Measurements from ENCODE around the gene KLHDC2. TPM values are rescaled to one million over a fixed set of nuclear protein-coding genes. Genes with fewer than 3 reads are reported as not detected.
"Not testable (repeated sequence)": the region's sequence is repeated elsewhere in the genome, so short reads cannot be mapped to it uniquely, and the experiment has no call there.

The KLHDC2 gene
- total RNA-seq, 4 donors from 2014 or later, result 43.5 to 93.1 (median 65.3) TPM

DNA sequence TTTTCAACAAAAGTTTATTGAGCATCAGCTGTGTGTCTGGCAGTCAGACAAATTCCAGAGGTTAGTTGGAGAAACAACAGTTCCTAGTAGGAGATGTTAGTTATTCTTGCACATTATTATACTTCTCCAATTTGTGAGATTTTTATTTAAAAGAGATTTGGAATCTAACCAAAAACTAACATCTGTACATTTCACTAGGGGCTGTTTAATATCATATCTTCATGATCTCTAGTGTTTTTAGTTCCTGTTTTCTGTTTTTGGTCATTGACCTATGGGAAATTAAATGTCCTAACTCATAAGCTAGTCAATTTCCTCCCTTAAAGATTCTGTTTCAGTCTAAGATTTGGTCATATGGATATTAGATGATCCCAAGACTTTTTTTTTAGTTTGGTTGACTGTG, 34.1 kb upstream of the KLHDC2 start:
- Histone ChIP-seq H3K4me3 (no peak overlapping the region), H3K4me1 (no peaks in the 10 kb centered on the region), H3K36me3 (peaks cover 38% of the 10 kb centered on the region), H3K27me3 (no peaks in the 10 kb centered on the region), H3K27ac (no peak overlapping the region), H3K9me3 (no peaks in the 10 kb centered on the region)
- TF ChIP-seq EP300 (IDR thresholded peaks at IDR 0.05) (no peak), POLR2A (IDR thresholded peaks at IDR 0.05) (no peak), POLR2AphosphoS5 (IDR thresholded peaks at IDR 0.05) (no peak)
- TF ChIP-seq, protein P1, sequence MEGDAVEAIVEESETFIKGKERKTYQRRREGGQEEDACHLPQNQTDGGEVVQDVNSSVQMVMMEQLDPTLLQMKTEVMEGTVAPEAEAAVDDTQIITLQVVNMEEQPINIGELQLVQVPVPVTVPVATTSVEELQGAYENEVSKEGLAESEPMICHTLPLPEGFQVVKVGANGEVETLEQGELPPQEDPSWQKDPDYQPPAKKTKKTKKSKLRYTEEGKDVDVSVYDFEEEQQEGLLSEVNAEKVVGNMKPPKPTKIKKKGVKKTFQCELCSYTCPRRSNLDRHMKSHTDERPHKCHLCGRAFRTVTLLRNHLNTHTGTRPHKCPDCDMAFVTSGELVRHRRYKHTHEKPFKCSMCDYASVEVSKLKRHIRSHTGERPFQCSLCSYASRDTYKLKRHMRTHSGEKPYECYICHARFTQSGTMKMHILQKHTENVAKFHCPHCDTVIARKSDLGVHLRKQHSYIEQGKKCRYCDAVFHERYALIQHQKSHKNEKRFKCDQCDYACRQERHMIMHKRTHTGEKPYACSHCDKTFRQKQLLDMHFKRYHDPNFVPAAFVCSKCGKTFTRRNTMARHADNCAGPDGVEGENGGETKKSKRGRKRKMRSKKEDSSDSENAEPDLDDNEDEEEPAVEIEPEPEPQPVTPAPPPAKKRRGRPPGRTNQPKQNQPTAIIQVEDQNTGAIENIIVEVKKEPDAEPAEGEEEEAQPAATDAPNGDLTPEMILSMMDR (IDR thresholded peaks at IDR 0.05), result no peak
- DNase-seq (ENCODE audit: low spot score in 2 of 2), result no peak

DNA sequence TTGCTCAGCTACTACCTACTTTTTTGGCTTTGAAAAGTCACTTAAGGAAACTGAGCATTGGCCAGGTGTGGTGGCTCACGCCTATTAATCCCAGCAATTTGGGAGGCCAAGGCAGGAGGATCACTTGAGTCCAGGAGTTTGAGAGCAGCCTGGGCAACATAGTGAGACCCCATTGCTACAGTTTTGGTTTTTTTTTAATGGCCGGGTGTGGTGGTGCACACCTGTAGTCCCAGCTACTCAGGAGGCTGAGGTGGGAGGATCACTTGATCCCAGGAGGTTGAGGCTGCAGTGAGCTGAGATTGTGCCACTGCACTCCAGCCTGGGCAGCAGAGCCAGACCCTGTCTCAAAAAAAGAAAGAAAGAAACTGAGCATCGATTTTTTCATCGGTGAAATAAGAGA, 32.3 kb upstream of the KLHDC2 start:
- H3K9me3 ChIP-seq; H3K27me3 ChIP-seq; H3K4me1 ChIP-seq; H3K4me3 ChIP-seq; DNase-seq (ENCODE audit: low spot score in 2 of 2); H3K27ac ChIP-seq: not testable (repeated sequence)
- WGBS, result 99% methylated on average over 4 of the region's 4 CpGs
- peaks cover 37% of the 10 kb centered on the region for H3K36me3 ChIP-seq

DNA sequence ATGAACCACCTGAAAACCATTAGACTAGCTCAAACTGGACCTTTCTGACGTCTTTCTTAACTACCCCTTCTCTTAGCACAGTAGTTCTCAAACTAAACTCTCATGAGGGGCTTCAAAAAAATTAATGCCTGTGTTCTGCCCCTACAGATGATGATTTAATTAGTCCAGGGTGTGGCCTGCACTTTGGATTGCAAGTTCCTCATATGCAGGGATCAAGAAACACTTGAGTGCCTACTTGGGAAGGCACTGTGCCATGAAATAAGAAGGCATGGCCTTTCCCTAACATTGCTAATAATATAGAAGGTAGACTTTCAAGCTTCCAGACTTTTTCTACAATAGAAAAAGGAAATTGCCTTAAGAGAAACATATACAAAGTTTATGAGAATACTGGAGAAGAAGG, 22.8 kb upstream of the KLHDC2 start:
- TF ChIP-seq POLR2A (IDR thresholded peaks at IDR 0.05), result no peak
- no peak for TF ChIP-seq POLR2AphosphoS5 (IDR thresholded peaks at IDR 0.05)
- no peak for TF ChIP-seq EP300 (IDR thresholded peaks at IDR 0.05)
- TF ChIP-seq, protein P1 (IDR thresholded peaks at IDR 0.05), result no peak
- no peak overlapping the region for H3K4me3 ChIP-seq
- H3K9me3 ChIP-seq, result no peaks in the 10 kb centered on the region
- no peak overlapping the region for H3K27ac ChIP-seq
- H3K36me3 ChIP-seq, result peaks cover 60% of the 10 kb centered on the region
- DNase-seq (ENCODE audit: low spot score in 2 of 2), result no peak
- no peaks in the 10 kb centered on the region for H3K4me1 ChIP-seq
- H3K27me3 ChIP-seq, result no peaks in the 10 kb centered on the region
- 81% methylated on average over 1 of the region's 1 CpG for WGBS

DNA sequence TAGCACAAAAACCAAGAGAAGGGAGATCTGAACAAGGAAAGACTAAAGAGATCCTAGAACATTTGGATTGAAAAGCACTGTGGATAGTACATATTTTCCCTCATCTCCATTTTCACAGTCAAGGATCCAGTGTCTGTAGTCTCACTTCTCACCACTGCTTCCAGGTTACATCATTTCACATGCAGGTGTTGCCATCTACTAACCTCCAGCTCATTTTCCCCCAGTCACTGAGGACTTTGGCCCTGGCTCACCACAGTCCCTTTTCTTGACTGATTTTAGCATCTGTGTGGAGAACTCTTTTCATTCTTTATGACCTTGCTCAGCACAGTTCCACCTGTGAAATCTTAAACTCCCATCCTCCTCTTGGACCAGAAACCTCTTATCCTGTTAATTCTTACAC, 21.5 kb upstream of the KLHDC2 start:
- not testable (repeated sequence) for H3K4me3 ChIP-seq; H3K9me3 ChIP-seq; H3K4me1 ChIP-seq; H3K27ac ChIP-seq; H3K27me3 ChIP-seq; DNase-seq (ENCODE audit: low spot score in 2 of 2)
- H3K36me3 ChIP-seq, result peaks cover 47% of the 10 kb centered on the region

DNA sequence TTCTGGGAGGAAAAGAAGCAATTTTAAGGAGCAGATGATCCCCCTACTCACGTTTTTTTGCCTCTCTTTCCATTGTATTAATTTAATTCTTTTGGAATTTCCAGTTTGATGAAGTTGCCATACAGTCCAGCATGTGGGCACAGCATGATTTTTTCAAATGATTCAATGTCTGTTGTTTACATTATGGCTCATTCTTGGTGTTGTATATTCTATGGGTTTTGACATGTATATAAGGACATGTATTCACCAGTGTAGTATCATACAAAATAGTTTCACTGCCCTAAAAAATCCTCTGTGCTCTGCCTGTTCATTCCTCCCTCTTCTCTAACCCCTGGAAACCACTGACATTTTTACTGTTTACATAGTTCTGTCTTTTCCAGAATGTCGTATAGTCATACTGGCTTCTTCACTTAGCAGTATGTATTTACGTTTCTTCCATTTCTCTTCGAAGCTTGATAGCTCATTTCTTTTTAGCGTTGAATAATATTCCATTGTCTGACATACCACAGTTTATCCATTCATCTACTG, 13.3 kb upstream of the KLHDC2 start:
- Histone ChIP-seq H3K27ac (no peak overlapping the region), H3K9me3 (no peaks in the 10 kb centered on the region), H3K36me3 (peaks cover 4% of the 10 kb centered on the region), H3K27me3 (no peaks in the 10 kb centered on the region), H3K4me3 (no peak overlapping the region), H3K4me1 (no peaks in the 10 kb centered on the region)
- no peak for DNase-seq (ENCODE audit: low spot score in 2 of 2)
- TF ChIP-seq POLR2AphosphoS5 (IDR thresholded peaks at IDR 0.05) (no peak), EP300 (IDR thresholded peaks at IDR 0.05) (no peak), POLR2A (IDR thresholded peaks at IDR 0.05) (no peak)
- TF ChIP-seq, protein P1 (IDR thresholded peaks at IDR 0.05), result no peak
- 84% methylated on average over 5 of the region's 5 CpGs for WGBS

DNA sequence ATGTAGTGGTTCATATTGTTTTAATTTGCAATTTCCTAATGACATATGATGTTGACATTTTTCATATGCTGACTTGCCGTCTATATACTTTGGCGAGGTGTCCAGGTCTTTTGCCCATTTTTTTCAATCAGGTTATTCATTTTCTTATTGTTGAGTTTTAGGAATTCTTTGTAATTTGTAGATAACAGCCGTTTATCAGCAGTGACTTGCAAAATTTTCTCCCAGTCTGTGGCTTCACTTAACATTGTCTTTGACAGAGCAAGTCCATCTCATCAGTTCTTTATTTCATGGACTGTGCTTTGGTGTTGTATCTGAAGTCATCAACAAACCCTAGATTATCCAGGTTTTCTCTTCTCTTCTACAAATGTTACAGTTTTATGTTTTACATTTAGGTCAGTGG, 12.6 kb upstream of the KLHDC2 start:
- Histone ChIP-seq H3K27ac (no peak overlapping the region), H3K27me3 (no peaks in the 10 kb centered on the region), H3K9me3 (no peaks in the 10 kb centered on the region), H3K36me3 (no peaks in the 10 kb centered on the region), H3K4me1 (no peaks in the 10 kb centered on the region), H3K4me3 (no peak overlapping the region)
- no peak for DNase-seq (ENCODE audit: low spot score in 2 of 2)
- 80% methylated on average over 3 of the region's 3 CpGs for WGBS
- TF ChIP-seq, protein P1 (IDR thresholded peaks at IDR 0.05), result no peak
- TF ChIP-seq POLR2AphosphoS5 (IDR thresholded peaks at IDR 0.05) (no peak), POLR2A (IDR thresholded peaks at IDR 0.05) (no peak), EP300 (IDR thresholded peaks at IDR 0.05) (no peak)
